ENCODE results near the gene HSFX2. TPM values are rescaled to one million over a fixed set of nuclear protein-coding genes. Genes with fewer than 3 reads are reported as not detected.
"Not testable (repeated sequence)": the region's sequence is repeated elsewhere in the genome, so short reads cannot be mapped to it uniquely, and the experiment has no call there.

The HSFX2 gene
- total RNA-seq, 1 experiment from 2014 or later: not detected

DNA sequence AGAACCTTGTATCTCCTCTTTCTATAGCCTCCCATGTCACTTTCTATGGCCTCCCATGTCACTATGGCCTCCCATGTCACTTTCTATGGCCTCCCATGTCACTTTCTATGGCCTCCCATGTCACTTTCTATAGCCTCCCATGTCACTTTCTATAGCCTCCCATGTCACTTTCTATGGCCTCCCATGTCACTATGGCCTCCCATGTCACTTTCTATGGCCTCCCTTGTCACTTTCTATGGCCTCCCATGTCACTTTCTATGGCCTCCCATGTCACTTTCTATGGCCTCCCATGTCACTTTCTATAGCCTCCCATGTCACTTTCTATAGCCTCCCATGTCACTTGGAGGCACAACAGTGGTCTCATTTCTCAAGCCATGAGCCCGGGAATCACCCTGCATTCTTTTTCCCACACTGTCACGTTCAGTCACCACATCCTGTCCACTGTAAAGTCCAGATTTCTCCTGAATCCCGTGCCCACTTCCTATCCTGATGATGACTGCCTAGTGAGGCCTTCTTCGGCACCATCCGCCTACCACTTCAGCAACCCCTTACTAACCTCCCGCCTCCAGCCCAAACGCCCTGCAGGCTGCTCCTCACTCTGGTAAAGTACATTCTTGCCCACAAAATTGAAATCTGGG lies 10.3 kb upstream of the HSFX2 start:
- H3K4me2 ChIP-seq (ENCODE audit: low read length); RAD21 ChIA-PET (ENCODE audit: low non-redundant PET in 1 of 2, low total read pairs in 2 of 2, uncharacterized antibody in 2 of 2, unreplicated experiment in 2 of 2); H3K9ac ChIP-seq (ENCODE audit: low read length): not testable (repeated sequence)

DNA sequence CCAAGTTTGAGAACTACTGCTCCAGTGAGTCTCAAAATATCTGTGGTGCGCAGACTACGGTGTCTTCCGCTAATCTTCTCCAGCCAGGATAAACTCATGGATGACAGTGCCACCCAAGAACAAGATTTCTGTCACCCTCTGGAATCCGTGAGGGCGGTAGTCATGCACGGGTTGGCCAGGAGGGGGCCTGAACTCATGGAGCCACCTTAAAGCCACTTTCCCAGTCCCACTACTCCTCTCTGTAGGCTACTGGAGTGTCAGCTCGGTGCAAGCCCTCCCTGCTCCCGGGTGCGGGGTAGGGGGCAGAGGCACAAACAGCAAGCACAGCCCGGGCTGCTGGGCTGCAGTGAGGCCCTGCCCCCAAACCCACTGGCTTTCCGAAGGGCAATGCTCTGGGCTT lies 3.5 kb upstream of the HSFX2 start:
- POLR2A ChIA-PET; intact Hi-C loops (cut with micrococcal nuclease); H2AFZ ChIP-seq (ENCODE audit: low read depth, low read length, poor library complexity, severe bottlenecking); BruUV-seq (replicated peaks); H3K4me2 ChIP-seq (ENCODE audit: low read length); H3K9ac ChIP-seq (ENCODE audit: low read length); H4K20me1 ChIP-seq (ENCODE audit: insufficient read depth); H3K4me3 ChIP-seq (replicated peaks in 1 of 2; ENCODE audit: low read depth in 1 of 2, low read length in 2 of 2); H3K27ac ChIP-seq (ENCODE audit: low read depth, low read length); H3K79me2 ChIP-seq (ENCODE audit: insufficient read depth, low read length); DNase-seq (ENCODE audit: low read depth, low spot score); CTCF ChIA-PET; H3K36me3 ChIP-seq (ENCODE audit: control insufficient read depth in 1 of 2, insufficient read depth in 2 of 2, low read length in 2 of 2); H3K27me3 ChIP-seq (ENCODE audit: insufficient read depth, low read length); H3K9me2 ChIP-seq (ENCODE audit: insufficient read depth); ATAC-seq; H3K9me3 ChIP-seq (ENCODE audit: control insufficient read depth in 1 of 2, insufficient read depth in 1 of 2, low read depth in 1 of 2, low read length in 2 of 2); H3K4me1 ChIP-seq (ENCODE audit: control insufficient read depth in 1 of 2, insufficient read depth in 2 of 2, low read length in 2 of 2); RAD21 ChIA-PET (ENCODE audit: low non-redundant PET in 1 of 2, low total read pairs in 2 of 2, uncharacterized antibody in 2 of 2, unreplicated experiment in 2 of 2): not testable (repeated sequence)

More for the DNA sequence above, 10.3 kb upstream of the HSFX2 start:
- BruUV-seq (replicated peaks); H4K20me1 ChIP-seq (ENCODE audit: insufficient read depth); H3K79me2 ChIP-seq (ENCODE audit: insufficient read depth, low read length); H3K27ac ChIP-seq (ENCODE audit: low read depth, low read length); H3K4me3 ChIP-seq (replicated peaks in 1 of 2; ENCODE audit: low read depth in 1 of 2, low read length in 2 of 2); H3K9me2 ChIP-seq (ENCODE audit: insufficient read depth); H3K27me3 ChIP-seq (ENCODE audit: insufficient read depth, low read length); H2AFZ ChIP-seq (ENCODE audit: low read depth, low read length, poor library complexity, severe bottlenecking); ATAC-seq; H3K36me3 ChIP-seq (ENCODE audit: control insufficient read depth in 1 of 2, insufficient read depth in 2 of 2, low read length in 2 of 2); POLR2A ChIA-PET; H3K9me3 ChIP-seq (ENCODE audit: control insufficient read depth in 1 of 2, insufficient read depth in 1 of 2, low read depth in 1 of 2, low read length in 2 of 2); DNase-seq (ENCODE audit: low read depth, low spot score); intact Hi-C loops (cut with micrococcal nuclease); CTCF ChIA-PET; H3K4me1 ChIP-seq (ENCODE audit: control insufficient read depth in 1 of 2, insufficient read depth in 2 of 2, low read length in 2 of 2): not testable (repeated sequence)

DNA sequence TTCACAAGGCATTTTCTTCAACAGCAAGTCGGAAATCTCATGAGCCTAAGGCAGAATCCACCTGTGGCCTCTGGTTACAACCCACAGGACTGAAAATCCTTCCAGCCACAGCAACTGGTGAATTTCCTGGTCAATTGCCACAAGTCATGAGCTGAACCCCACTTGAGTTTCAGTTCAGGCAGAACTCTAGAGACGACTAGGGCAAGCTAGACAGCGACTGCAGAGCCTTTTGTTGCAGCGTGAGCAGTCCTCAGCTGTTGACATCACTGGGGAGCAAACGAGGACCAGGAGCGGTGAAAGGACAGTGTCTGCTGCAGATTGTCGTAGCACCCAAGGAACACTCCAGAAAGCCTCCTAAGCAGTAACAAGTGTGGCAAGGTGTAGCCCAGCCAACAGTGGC lies 829 bp upstream of the HSFX2 start:
- H3K4me3 ChIP-seq (replicated peaks in 1 of 2; ENCODE audit: low read depth in 1 of 2, low read length in 2 of 2); H3K79me2 ChIP-seq (ENCODE audit: insufficient read depth, low read length); BruUV-seq (replicated peaks); CTCF ChIA-PET; H3K9me3 ChIP-seq (ENCODE audit: control insufficient read depth in 1 of 2, insufficient read depth in 1 of 2, low read depth in 1 of 2, low read length in 2 of 2); ATAC-seq; H3K4me1 ChIP-seq (ENCODE audit: control insufficient read depth in 1 of 2, insufficient read depth in 2 of 2, low read length in 2 of 2); H3K9ac ChIP-seq (ENCODE audit: low read length); H2AFZ ChIP-seq (ENCODE audit: low read depth, low read length, poor library complexity, severe bottlenecking); H4K20me1 ChIP-seq (ENCODE audit: insufficient read depth); H3K27ac ChIP-seq (ENCODE audit: low read depth, low read length); RAD21 ChIA-PET (ENCODE audit: low non-redundant PET in 1 of 2, low total read pairs in 2 of 2, uncharacterized antibody in 2 of 2, unreplicated experiment in 2 of 2); DNase-seq (ENCODE audit: low read depth, low spot score); H3K4me2 ChIP-seq (ENCODE audit: low read length); H3K27me3 ChIP-seq (ENCODE audit: insufficient read depth, low read length); intact Hi-C loops (cut with micrococcal nuclease); H3K9me2 ChIP-seq (ENCODE audit: insufficient read depth); H3K36me3 ChIP-seq (ENCODE audit: control insufficient read depth in 1 of 2, insufficient read depth in 2 of 2, low read length in 2 of 2); POLR2A ChIA-PET: not testable (repeated sequence)

DNA sequence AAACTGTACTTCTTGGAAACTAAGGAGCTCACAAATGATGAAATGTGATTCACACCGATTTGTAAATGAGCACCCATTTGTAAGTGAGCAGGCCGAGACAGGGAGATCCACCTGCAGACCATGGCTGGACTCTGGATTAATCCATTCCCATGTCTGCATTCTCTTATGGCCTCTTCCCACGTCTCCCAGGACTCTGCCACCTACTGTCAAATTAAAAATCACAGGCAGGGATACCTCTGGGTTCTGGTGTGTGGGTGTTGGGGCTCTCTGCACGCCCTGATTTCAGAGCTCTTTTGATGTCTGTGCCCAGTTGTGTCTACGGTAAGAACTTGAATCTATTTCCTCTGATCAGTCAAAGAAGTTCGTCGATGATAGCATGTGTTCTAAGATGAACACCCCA lies 4.1 kb downstream of the HSFX2 start:
- H3K27ac ChIP-seq (ENCODE audit: low read depth, low read length); DNase-seq (ENCODE audit: low read depth, low spot score); BruUV-seq (replicated peaks); RAD21 ChIA-PET (ENCODE audit: low non-redundant PET in 1 of 2, low total read pairs in 2 of 2, uncharacterized antibody in 2 of 2, unreplicated experiment in 2 of 2); H3K4me3 ChIP-seq (replicated peaks in 1 of 2; ENCODE audit: low read depth in 1 of 2, low read length in 2 of 2); H3K4me2 ChIP-seq (ENCODE audit: low read length); H3K9me2 ChIP-seq (ENCODE audit: insufficient read depth); CTCF ChIA-PET; H3K79me2 ChIP-seq (ENCODE audit: insufficient read depth, low read length); H3K4me1 ChIP-seq (ENCODE audit: control insufficient read depth in 1 of 2, insufficient read depth in 2 of 2, low read length in 2 of 2); H3K9ac ChIP-seq (ENCODE audit: low read length); POLR2A ChIA-PET; intact Hi-C loops (cut with micrococcal nuclease); H3K27me3 ChIP-seq (ENCODE audit: insufficient read depth, low read length); H4K20me1 ChIP-seq (ENCODE audit: insufficient read depth); H3K36me3 ChIP-seq (ENCODE audit: control insufficient read depth in 1 of 2, insufficient read depth in 2 of 2, low read length in 2 of 2); H3K9me3 ChIP-seq (ENCODE audit: control insufficient read depth in 1 of 2, insufficient read depth in 1 of 2, low read depth in 1 of 2, low read length in 2 of 2); H2AFZ ChIP-seq (ENCODE audit: low read depth, low read length, poor library complexity, severe bottlenecking): not testable (repeated sequence)
- 0 out of 2 replicates have a peak, but pooled peaks have one; percentile 36 for ATAC-seq

DNA sequence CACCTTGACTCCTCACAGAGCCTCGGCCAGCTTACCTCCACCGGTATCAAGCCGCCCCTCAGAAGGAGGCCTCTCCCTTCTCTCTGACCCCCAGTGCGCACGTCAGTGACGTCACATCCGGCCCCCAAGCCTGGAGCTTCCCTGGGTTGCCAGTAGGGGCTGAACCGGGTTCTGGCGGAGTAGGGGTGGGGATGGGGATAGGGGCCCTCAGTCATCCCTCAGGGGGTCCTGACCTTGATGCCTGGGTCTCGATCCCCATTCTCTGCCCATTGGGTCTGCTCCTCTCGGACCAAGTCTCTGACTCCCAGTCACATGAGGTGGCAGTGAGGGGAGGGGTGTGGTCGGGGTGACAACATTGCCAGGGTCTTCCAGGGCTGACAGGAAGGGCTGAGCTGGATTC lies 7.8 kb downstream of the HSFX2 start, which contains the start of gene MAGEA9B:
TSS of gene MAGEA9B (minus strand) at position 101 of the 400 bp plus-strand sequence. CDS start 4,280 bp downstream, outside the sequence.
- RAD21 ChIA-PET (ENCODE audit: low non-redundant PET in 1 of 2, low total read pairs in 2 of 2, uncharacterized antibody in 2 of 2, unreplicated experiment in 2 of 2); POLR2A ChIA-PET; H3K36me3 ChIP-seq (ENCODE audit: control insufficient read depth in 1 of 2, insufficient read depth in 2 of 2, low read length in 2 of 2); H3K27me3 ChIP-seq (ENCODE audit: insufficient read depth, low read length); BruUV-seq (replicated peaks); H3K9ac ChIP-seq (ENCODE audit: low read length); ATAC-seq; H3K27ac ChIP-seq (ENCODE audit: low read depth, low read length); H3K79me2 ChIP-seq (ENCODE audit: insufficient read depth, low read length); H3K4me3 ChIP-seq (replicated peaks in 1 of 2; ENCODE audit: low read depth in 1 of 2, low read length in 2 of 2); H3K9me2 ChIP-seq (ENCODE audit: insufficient read depth); DNase-seq (ENCODE audit: low read depth, low spot score); intact Hi-C loops (cut with micrococcal nuclease); H3K4me1 ChIP-seq (ENCODE audit: control insufficient read depth in 1 of 2, insufficient read depth in 2 of 2, low read length in 2 of 2); H4K20me1 ChIP-seq (ENCODE audit: insufficient read depth); CTCF ChIA-PET; H3K4me2 ChIP-seq (ENCODE audit: low read length); H2AFZ ChIP-seq (ENCODE audit: low read depth, low read length, poor library complexity, severe bottlenecking); H3K9me3 ChIP-seq (ENCODE audit: control insufficient read depth in 1 of 2, insufficient read depth in 1 of 2, low read depth in 1 of 2, low read length in 2 of 2): not testable (repeated sequence)
